ENCODE measurements around the gene TBC1D1.

Gene TBC1D1

DNA sequence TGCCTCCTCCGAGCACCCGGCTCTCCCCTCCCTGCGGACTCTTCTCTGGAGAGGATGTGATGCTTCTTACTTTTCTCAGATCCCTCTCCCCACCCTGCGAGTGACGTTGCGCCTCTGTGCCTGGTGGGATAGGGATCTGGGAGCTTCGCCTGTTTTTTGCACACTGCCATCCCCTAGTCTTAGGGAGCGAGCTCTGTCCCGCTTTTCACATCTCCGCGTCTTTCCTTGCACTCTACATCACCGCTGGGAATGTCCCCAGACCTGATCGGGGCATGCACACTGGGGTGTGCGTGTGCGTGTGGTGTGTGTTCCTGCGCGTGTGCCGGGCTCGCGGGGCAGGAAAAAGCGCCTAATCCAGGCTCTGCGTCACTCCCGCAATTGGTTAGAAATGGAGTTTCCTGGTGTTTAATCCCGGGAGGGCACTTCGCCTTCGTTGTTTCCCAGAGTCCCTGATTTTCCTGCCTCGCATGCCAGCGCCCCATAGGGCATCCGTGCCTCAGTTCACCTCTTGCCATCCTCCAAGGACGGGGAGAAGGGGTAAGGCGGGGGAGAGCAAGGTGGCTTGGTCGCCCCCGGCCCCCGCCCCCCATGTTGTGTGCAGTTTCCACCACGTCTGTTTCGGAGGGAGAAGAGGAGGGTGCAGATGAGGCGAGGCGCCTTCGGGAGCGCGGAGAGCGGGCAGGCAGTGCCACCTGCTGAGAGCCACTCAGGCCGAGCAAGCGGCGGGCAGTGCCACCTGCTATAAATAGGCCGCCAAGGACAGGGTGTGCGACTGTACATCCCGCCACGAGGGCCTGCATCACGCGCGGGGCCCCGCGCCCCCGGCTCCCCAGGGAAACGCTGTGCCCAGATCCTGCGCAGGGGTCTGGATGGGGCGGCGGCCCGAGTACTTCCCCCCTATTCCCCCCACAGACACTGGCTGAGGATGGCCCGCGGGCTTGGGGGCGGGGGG, 759 bp upstream of the TBC1D1 start:
- TF ChIP-seq ZFX (IDR thresholded peaks at IDR 0.05) = peak; percentile 54
- TF ChIP-seq, protein P1, sequence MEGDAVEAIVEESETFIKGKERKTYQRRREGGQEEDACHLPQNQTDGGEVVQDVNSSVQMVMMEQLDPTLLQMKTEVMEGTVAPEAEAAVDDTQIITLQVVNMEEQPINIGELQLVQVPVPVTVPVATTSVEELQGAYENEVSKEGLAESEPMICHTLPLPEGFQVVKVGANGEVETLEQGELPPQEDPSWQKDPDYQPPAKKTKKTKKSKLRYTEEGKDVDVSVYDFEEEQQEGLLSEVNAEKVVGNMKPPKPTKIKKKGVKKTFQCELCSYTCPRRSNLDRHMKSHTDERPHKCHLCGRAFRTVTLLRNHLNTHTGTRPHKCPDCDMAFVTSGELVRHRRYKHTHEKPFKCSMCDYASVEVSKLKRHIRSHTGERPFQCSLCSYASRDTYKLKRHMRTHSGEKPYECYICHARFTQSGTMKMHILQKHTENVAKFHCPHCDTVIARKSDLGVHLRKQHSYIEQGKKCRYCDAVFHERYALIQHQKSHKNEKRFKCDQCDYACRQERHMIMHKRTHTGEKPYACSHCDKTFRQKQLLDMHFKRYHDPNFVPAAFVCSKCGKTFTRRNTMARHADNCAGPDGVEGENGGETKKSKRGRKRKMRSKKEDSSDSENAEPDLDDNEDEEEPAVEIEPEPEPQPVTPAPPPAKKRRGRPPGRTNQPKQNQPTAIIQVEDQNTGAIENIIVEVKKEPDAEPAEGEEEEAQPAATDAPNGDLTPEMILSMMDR (conservative IDR thresholded peaks at IDR 0.05) = peak; percentile 23
- H3K27ac ChIP-seq = peak overlapping the region; percentile 84

DNA sequence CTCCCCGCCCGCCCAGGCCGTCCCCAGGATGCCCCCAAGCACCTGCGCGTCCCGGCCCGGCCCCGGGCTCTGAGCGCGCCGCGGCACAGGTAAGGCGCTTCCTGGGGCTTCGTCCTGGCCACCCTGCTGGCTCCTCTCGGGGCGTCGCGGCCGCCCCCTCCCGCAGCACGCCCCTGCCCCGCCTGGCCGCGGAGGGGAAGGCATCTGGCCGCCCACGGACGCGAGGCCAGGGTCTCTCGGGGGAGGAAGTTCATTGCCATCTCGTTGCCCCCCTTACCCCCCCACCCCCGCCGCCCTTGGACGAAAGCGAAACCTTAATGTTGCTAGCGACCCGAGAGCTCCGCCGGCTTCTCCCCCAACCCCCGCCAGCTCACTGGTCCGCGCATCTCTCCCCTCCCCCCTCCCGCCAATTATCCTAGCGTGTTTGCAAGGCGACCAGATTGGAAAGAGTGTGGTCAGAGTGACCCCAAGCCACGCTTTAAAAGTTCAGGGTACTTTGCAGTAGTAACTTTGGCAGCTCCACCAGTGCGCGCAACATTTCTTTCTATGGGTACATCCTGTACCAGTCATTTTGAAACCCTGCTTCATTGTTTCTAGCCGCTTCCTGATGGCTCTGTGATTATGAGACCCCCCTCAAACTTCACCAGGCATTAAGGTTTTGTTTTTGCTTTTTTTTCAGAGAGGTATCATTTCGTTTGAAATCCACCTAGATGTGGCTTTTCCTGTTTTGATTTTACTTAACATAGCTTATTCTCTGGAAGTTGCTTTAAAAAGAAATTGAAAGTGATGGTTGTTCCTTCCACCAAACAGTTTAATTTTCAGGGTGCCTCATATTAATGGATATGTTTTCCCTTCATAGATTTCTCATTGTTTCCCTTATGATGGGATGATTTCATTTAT, 626 bp downstream of the TBC1D1 start:
- H3K27ac ChIP-seq = peak overlapping the region; percentile 84
- TF ChIP-seq ZFX (IDR thresholded peaks at IDR 0.05) = no peak

DNA sequence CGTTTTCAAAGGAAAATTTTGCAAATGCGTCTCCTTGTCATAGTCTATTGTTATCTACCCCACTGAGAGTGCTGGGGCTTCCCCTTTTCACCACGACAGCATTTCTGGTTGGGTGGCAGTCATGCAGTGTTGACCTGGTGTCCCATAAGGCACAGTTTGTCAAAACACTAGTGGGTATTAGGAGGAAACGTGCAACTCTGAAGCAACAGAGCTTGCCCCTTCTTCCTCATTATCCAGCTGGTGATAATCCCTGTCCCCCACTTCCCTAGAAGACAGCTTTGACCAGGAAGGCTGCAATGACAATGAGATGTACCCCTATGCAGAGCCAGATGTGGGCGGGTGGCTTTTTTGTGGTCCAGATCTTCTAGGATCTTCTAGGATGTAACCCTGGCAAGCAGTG, 1.8 kb downstream of the TBC1D1 start:
- TF ChIP-seq ZFX (IDR thresholded peaks at IDR 0.05) = no peak
- TF ChIP-seq, protein P1 (conservative IDR thresholded peaks at IDR 0.05) = no peak
- H3K27ac ChIP-seq = no peak overlapping the region

GRCh38 chr4:37893164-37893563, 2.3 kb downstream of the TBC1D1 start:
- no peak overlapping the region for H3K27ac ChIP-seq
- no peak for TF ChIP-seq ZFX (IDR thresholded peaks at IDR 0.05)
- TF ChIP-seq, protein P1 (conservative IDR thresholded peaks at IDR 0.05) = no peak

GRCh38 chr4:37895271-37895670, 4.4 kb downstream of the TBC1D1 start:
- H3K27ac ChIP-seq = no peak overlapping the region
- TF ChIP-seq ZFX (IDR thresholded peaks at IDR 0.05) = no peak
- TF ChIP-seq, protein P1 (conservative IDR thresholded peaks at IDR 0.05) = no peak

DNA sequence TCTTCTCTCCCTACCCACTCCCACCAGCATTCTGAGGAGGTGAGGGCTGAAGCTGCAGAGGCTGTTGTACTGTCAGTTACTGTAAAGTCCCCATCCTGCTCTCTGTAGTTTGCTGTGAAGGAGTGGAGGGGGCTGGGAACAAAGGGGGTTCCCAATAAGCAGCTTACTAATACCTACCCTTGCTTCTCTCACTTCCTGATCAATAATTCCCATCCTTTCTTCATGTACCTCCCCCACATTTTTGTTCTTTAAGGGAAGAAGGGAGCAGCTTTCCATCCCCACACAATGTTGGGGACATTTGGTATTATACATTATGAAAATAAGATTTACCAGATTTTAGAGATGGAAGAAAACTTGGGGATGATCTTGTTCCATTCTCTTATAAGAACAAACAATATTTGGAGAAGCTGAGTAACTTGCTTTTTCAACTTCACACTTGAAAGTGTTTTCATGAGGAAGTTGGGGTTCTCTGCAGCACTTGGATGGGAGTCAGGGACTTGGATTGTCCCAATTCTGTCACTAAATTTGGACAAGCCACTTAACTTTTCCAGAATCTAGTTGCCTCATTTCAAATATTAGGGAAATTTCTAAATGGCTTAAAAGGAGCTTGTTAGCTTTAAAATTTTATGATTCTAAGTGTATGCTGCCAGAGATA, 5.4 kb downstream of the TBC1D1 start:
- H3K27ac ChIP-seq = no peak overlapping the region
- TF ChIP-seq, protein P1 (conservative IDR thresholded peaks at IDR 0.05) = no peak
- no peak for TF ChIP-seq ZFX (IDR thresholded peaks at IDR 0.05)

DNA sequence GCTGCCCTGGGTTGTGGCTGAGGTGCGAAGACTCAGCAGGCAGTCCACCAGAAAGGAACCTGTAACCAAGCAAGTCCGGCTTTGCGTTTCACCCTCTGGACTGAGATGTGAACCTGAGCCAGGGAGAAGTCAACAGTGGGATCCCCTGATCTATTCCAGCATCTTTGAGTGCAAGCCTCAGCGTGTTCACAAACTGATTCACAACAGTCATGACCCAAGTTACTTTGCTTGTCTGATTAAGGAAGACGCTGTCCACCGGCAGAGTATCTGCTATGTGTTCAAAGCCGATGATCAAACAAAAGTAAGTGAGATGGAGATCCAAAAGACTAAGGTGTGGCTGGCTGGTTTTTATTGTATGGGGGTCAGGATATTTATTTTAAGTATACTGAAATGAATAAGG, 11.3 kb downstream of the TBC1D1 start:
- no peak for TF ChIP-seq ZFX (IDR thresholded peaks at IDR 0.05)
- TF ChIP-seq, protein P1 (conservative IDR thresholded peaks at IDR 0.05) = no peak

More for the DNA sequence above, 11.3 kb downstream of the TBC1D1 start:
- no peak overlapping the region for H3K27ac ChIP-seq
